AG10803 (cell line): Measurements from ENCODE around the gene RCCD1.
"Not testable (repeated sequence)": the region's sequence is repeated elsewhere in the genome, so short reads cannot be mapped to it uniquely, and the experiment has no call there.

Source experiments
- DNase-seq: peaks from one replicate; pipeline ENCODE4 v3.0.0; 2010; ENCODE audit warnings: low read depth
- H3K4me3 ChIP-seq: 2 replicates; pipeline ENCODE4 v1.5.1; 2011; ENCODE audit warnings: mild to moderate bottlenecking, low read length, control low read depth
- CTCF ChIP-seq: conservative IDR thresholded peaks from 2 replicates; pipeline ENCODE4 v1.5.1; 2011; ENCODE audit warnings: mild to moderate bottlenecking, low read length, control low read depth, inconsistent platforms

Gene RCCD1, protein sequence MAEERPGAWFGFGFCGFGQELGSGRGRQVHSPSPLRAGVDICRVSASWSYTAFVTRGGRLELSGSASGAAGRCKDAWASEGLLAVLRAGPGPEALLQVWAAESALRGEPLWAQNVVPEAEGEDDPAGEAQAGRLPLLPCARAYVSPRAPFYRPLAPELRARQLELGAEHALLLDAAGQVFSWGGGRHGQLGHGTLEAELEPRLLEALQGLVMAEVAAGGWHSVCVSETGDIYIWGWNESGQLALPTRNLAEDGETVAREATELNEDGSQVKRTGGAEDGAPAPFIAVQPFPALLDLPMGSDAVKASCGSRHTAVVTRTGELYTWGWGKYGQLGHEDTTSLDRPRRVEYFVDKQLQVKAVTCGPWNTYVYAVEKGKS

DNA sequence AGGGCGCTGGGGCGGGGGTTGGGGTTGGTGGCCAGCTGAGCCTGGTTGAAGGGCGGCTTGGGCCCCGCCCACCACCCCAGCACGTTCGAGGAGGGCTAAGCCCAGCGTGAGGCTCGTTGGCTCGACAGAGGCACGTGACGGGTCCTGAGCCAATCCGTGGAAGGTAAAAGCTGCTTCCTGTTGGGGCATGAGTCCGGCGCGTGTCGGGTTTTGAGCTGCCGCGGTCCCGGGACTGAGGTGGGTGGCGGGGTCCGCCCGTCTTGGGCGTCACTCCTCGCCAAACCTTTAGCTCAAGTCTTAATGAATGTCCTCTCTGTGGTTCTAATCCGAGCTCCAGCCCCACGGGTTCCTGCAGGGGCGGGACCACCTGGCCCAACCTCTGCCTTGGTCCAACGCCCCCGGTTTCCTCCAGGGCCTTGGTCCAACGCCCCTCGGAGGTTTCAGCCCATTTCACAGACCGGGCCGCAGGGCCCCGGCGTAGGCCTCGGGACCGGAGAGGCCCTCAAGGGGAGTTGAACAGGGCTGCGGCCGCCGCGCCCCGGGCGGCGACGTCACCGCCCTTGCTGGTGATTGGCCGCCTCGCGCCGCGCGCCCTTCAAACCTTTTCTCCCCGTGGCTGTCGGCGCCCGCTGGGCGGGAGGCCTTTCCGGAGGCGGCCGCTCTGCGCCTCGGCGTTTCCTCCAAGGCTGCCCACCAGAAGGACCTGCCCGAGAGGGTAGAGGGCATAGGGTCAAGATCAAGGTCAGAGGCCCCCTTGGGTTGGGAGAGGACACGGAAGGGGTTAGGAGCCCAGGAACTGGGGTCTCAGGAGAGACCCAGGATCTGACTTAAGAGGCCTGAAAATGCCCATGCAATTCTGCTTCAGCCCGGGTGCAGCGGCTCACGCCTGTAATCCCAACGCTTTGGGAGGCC, at the start of gene RCCD1:
RCCD1 (plus strand) TSS at position 173 of the 912 bp plus-strand sequence. CDS start 1,851 bp downstream, outside the sequence.
- peak within 1 kb of the TSS; percentile 92 for H3K4me3 ChIP-seq
- TF ChIP-seq CTCF = no peak
- DNase-seq = peak; percentile 93

DNA sequence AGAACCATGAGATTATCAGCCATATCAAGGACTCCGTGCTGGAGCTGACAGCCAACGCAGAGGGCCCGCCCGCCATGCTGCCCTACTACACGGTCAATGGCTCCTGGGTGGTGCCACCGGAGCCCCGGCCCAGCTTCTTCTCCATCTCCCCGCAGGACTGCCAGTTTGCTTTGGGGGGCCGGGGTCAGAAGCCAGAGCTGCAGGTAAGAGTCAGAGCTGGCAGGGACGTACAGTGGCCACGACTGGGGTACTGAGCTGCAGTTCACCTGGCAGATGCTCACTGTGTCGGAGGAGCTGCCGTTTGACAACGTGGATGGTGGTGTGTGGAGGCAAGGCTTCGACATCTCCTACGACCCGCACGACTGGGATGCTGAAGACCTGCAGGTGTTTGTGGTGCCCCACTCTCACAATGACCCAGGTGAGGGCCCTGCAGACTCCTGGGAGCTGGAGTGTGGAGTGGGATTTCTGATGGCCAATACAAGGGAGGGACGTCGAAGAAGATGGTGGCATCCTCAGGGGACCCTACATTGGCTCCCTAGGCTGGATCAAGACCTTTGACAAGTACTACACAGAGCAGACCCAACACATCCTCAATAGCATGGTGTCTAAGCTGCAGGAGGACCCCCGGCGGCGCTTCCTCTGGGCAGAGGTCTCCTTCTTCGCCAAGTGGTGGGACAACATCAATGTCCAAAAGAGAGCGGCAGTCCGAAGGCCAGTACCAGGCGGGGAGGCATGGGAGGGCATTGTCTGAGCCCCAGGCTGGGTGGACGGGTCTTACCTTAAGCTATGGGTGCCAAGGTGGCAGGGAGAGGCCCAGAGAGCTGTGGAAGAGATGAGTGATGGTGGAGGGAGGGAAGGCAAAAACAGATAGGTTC, 49.1 kb upstream of the RCCD1 start:
- no peak for DNase-seq
- TF ChIP-seq CTCF = no peak
- no peak overlapping the region for H3K4me3 ChIP-seq

DNA sequence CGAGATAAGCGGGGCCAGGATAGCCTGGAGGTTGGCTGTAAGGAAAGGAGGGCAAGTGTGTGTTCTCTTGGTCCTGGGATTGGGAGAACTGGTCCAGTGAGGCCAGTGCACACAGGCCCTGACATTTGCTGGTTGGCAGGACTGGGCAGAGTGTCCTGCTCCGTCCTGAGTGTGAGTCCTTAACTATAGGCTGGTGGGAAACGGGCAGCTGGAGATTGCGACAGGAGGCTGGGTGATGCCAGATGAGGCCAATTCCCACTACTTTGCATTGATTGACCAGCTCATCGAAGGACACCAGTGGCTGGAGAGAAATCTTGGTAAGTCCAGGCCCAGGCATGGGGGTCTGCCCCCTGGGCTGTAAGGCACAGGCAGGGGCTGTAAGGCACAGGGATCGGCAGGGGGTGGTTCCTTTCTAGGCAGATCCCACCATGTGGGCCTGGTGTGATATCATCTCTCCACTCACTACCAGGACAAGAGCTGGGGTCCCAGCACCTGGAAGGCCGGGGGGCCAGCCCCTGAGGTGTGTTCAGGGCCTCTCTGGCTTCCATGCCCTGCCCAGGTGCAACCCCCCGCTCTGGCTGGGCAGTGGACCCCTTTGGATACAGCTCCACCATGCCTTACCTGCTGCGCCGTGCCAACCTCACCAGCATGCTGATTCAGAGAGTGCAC, 48.4 kb upstream of the RCCD1 start:
- H3K4me3 ChIP-seq = no peak overlapping the region
- no peak for DNase-seq
- TF ChIP-seq CTCF = no peak

DNA sequence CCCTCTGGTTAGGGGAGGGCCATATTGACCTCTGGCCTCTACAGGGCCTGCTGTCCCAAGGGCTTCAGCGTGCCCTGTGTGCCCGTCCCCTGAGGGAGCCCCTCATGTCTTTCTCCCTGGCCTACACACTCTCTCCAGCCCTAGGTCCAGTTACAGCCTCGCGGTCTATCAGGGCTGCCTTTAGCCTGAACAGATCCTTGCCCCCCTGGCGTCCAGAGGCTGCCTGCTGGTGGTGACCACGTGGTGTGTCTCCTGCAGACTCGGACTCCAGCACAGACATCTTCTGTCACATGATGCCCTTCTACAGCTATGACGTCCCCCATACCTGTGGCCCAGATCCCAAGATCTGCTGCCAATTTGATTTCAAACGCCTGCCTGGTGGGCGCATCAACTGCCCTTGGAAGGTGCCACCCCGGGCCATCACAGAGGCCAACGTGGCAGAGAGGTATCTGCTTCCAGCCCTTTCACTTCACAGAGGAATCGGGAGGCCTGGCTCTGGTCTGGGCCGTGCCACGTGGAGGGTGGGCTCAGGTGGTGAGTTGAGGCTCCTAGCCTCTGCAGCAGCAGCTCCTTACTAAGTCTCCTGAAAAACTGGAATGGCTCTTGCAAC, 47.5 kb upstream of the RCCD1 start:
- no peak overlapping the region for H3K4me3 ChIP-seq
- TF ChIP-seq CTCF = no peak
- DNase-seq = no peak

DNA sequence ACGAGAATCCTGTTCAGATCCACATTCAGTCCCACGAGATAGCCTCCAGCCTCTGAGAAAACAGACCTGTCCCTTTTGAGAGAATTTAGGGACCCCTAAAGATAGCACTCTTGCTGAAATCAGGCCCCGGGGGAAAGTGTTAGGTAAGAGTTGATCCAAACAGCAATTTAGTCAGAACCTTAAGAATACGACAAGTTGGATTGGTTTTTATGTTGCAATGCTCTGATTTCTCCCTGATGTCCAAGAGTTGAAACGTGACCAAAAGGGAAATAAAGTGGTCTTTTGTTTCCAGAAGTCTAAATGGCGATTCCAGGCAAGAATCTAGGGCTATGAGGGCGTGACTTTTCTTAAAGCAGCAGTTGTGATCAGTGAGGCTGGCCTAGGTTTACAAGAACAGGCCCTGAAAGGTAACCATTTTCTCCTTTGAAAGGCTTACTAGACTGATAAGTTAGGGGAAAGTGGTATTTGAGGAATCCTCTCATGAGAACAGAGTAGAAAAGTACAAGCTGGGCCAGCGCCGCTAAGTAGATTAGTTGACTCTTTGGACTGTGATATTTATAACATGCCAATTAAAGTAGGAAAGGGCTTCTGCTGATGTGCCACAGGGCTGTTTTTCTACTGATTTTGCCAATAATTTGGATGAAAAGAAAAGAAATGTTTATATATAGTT, 46.7 kb upstream of the RCCD1 start:
- no peak for TF ChIP-seq CTCF
- no peak for DNase-seq
- H3K4me3 ChIP-seq = no peak overlapping the region

GRCh38 chr15:90909449-90909848, 45.2 kb upstream of the RCCD1 start:
- not testable (repeated sequence) for DNase-seq

More at GRCh38 chr15:90909449-90909848, 45.2 kb upstream of the RCCD1 start:
- H3K4me3 ChIP-seq = not testable (repeated sequence)
